NCI-H1092 (cell line): ENCODE results near the gene UBA7.
"Not testable (repeated sequence)": the region's sequence is repeated elsewhere in the genome, so short reads cannot be mapped to it uniquely, and the experiment has no call there.

Experiments used
- DNase-seq: peaks from one replicate; lab custom pipeline; 2025; lab: John Stamatoyannopoulos, UW

Gene UBA7, protein sequence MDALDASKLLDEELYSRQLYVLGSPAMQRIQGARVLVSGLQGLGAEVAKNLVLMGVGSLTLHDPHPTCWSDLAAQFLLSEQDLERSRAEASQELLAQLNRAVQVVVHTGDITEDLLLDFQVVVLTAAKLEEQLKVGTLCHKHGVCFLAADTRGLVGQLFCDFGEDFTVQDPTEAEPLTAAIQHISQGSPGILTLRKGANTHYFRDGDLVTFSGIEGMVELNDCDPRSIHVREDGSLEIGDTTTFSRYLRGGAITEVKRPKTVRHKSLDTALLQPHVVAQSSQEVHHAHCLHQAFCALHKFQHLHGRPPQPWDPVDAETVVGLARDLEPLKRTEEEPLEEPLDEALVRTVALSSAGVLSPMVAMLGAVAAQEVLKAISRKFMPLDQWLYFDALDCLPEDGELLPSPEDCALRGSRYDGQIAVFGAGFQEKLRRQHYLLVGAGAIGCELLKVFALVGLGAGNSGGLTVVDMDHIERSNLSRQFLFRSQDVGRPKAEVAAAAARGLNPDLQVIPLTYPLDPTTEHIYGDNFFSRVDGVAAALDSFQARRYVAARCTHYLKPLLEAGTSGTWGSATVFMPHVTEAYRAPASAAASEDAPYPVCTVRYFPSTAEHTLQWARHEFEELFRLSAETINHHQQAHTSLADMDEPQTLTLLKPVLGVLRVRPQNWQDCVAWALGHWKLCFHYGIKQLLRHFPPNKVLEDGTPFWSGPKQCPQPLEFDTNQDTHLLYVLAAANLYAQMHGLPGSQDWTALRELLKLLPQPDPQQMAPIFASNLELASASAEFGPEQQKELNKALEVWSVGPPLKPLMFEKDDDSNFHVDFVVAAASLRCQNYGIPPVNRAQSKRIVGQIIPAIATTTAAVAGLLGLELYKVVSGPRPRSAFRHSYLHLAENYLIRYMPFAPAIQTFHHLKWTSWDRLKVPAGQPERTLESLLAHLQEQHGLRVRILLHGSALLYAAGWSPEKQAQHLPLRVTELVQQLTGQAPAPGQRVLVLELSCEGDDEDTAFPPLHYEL

GRCh38 chr3:49813497-49814174, at the start of gene UBA7:
Gene UBA7 (minus strand): TSS chr3:49813953. CDS start chr3:49813787, 166 bp downstream.
- peak; percentile 1 for DNase-seq

DNA sequence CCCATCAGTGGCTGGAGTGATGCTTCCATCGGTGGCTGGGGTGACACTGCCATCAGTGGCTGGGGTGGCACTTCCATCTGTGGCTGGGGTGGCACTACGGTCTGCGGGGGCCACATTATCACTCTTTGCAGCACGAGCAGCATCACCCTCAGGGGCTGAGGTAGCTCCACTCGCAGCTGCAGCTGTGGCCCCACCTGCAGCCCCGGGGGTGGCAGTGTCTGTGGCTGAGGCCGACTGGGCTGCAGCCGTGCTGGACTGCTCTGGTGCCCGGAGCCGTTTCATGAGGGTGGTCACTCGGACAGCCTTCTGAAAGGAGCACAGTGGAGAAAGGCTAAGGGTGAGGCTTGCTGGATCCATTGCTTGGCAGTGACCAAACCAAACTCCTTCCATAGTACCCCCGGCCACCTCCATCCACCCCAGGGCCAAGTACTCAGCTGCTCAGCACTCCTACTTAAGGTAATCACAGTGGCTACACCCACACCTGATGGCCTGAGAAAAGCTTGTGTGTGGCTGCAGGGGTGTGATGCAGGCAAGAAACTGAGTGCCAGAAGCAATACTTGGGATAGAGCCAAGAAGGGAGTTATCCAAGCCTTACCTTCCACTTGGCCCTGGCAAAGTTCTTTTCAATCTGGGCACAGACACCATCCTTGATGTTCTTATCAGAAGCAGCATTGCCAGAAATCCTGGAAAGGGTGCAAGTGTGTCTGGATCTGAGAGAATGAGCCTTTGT, 46.0 kb upstream of the UBA7 start:
- DNase-seq, result no peak

- DNase-seq, result peak; percentile 93
These were observed 42.6 kb upstream of the UBA7 start, which contains the start of gene TRAIP for GRCh38 chr3:49856181-49857005. Gene TRAIP (minus strand): TSS chr3:49856564. CDS start chr3:49856453, 111 bp downstream.

DNA sequence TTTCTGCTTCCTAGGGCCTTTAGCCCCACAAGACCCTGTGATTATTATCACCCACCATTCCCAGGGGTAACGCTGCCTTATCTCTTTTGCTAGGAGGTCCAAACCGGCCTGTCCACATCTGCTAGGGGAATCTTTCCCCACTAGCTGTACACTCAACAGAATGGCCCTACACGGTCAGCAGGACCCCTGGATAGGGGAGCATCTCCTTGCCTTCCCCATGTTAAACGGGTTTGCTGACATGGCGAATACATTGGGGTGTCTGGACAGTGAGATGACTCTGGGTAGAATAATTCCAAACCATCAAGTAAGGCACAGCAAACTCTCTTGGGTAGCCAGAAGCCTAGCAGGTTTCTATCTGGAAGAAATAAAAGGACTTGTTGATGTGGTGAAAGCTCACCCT, 41.9 kb upstream of the UBA7 start:
- no peak for DNase-seq

GRCh38 chr3:49845694-49846093, 31.9 kb upstream of the UBA7 start:
- no peak for DNase-seq

GRCh38 chr3:49844464-49845183, 30.9 kb upstream of the UBA7 start:
- DNase-seq, result no peak

- DNase-seq, result no peak
These were observed 29.2 kb upstream of the UBA7 start for GRCh38 chr3:49842843-49843517.

DNA sequence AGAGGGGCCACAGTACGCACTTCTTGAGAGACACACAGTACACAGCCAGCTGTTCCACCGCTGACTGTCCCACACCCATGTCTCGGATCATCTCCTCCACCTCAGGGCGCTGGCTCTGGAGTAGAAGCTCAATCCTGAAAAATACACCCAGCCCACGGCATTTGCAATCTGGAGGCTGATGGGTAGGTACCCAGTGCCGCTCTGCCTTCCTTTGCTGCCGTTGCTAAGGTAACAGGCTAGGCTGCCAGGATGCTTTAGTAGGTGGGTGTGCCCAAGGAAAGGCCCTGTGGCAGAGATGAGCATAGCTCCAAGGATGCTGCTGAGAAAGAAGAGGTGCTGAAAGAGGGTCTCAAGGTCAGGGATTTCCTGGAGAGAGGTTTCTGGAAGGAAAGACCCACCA, 28.1 kb upstream of the UBA7 start:
- DNase-seq, result no peak

DNA sequence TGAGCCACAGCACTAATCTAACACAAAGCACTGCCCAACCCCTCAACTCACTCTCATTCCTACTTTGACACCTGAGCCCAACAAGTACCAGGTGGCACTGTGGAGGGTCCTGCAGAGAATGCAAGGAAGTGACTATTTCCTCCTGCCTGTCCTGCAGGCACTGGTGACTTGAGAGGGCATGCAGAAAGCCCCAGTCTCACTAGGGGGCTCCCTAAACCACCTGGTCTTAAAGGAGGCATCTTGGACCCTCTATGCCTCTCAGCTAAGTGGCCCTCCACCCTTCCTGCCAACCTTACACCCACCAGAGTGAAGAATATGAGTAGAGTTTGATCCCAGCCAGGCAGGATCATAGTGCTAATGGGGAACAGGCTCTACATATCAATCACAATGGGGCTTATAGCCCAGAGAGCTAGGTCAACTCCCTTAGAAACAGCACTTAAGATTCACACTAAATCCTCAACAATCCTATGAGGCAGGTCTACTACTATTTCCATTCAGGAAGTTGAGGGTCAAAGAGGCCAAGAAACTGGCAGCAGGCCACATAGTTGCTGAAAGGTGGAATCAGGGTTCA, 27.5 kb upstream of the UBA7 start:
- no peak for DNase-seq

GRCh38 chr3:49840388-49840787, 26.6 kb upstream of the UBA7 start:
- DNase-seq, result no peak

DNA sequence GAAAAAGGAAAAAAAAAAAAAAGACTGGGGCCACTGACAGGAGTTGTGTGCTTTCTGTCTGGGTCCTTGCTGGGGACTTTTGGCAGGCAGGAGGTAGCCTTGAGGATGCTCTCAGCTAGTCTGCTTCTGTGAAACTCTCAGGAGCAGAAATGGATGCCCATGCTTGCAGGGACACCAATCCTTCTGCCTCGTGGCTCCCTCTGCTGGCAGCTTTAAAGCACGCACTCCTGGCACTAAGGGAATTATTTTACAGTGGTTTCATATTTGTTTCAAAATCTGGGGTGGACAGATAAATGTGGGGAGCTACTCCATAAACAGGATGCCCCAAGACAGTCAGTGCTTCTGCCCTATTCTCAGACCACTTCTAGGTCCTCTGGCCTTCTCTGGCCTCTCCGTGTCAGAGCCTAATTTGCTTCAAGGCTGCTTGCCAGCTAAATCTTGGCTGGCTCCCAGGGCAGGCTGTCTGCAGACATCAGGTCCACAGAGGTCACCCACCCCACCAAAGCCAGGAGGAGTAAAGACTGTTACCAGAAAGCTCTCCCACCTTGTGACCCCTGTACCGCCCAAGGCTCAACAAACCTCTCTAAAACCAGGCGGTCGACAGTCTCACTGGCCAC, 25.5 kb upstream of the UBA7 start:
- peak; percentile 13 for DNase-seq

- no peak for DNase-seq
These were observed 17.6 kb upstream of the UBA7 start for GRCh38 chr3:49831341-49831740.

DNA sequence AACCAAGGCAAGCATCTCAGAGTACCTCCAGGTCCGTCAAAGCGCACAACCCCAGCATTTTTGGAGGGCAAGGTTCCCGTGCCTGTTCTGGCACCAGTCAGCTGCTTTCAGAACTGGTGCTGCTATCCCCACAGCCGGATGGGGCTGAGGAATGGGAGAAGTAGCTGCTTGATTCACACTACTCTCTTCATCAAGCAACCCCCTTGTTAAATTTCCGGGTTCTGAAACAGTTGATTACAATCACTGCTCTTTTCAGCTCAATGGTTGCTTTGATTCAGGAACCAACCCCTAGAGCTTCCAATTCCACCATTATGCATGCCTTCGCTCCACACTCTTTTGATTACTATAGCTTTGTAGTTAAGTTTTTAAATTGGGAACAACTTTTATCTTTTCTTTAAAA, 12.3 kb upstream of the UBA7 start:
- no peak for DNase-seq

- DNase-seq, result not testable (repeated sequence)
These were observed 9.4 kb upstream of the UBA7 start for GRCh38 chr3:49823131-49823530.

GRCh38 chr3:49812916-49813496, 747 bp downstream of the UBA7 start:
- DNase-seq, result no peak

DNA sequence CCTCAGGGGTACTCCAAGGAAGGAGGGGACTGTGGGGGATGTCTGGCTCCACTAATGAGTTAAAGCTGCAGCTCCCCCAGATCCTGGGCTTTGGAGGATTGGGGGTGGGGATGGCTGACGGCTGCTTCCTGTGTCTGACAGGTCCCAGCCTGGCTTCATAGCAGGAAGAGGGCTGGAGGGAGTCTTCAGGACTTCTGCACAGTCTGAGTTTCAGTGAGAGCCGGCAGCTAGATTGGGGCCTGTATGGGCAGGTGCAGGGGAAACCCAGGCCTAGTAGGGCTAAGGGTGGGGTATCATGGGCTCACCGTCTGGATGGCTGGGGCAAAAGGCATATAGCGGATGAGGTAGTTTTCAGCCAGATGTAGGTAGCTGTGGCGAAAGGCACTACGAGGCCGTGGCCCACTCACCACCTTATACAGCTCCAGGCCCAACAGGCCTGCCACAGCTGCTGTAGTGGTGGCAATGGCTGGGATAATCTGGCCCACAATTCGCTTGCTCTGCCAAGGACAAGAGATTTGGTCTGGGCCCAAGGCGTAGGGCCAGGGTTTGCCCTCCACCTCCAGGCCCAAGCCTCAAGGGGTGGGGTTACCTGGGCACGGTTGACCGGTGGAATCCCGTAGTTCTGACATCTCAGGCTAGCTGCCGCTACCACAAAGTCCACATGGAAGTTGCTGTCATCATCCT, 6.2 kb downstream of the UBA7 start:
- no peak for DNase-seq

GRCh38 chr3:49806850-49807249, 6.9 kb downstream of the UBA7 start:
- DNase-seq, result no peak
